GM11168 (cell line): ENCODE results near the gene KCTD5.
"Not testable (repeated sequence)": the region's sequence is repeated elsewhere in the genome, so short reads cannot be mapped to it uniquely, and the experiment has no call there.

ENCODE experiments used
- in situ Hi-C: fragments of 300-500 bp; cut with MboI; formaldehyde crosslinking; loops from one replicate; pipeline ENCODE4 v1.12.0; 2022; ENCODE audit warnings: low sequenced_read_pairs; ENCODE audit not compliant: unreplicated experiment

Gene KCTD5

DNA sequence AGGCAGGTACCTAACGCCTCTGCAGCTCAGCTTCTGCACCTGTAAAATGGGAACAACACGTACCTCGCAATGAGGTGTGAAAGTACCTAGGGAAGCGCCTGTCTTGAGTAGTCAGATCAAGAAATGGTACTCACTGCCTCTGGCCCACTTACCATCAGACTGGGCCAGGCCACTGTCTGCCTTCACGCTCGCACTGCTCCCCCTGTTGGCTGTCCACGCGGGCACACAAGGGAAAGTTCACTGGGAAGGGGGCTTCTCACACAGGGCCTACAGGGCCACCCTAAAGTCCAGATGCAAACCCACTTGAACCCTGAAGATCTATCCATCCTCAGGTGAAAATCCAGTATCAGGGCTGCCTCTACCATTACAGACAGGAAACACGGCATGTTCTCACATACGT, 11.1 kb upstream of the KCTD5 start:
- in situ Hi-C loops: not testable (repeated sequence)

DNA sequence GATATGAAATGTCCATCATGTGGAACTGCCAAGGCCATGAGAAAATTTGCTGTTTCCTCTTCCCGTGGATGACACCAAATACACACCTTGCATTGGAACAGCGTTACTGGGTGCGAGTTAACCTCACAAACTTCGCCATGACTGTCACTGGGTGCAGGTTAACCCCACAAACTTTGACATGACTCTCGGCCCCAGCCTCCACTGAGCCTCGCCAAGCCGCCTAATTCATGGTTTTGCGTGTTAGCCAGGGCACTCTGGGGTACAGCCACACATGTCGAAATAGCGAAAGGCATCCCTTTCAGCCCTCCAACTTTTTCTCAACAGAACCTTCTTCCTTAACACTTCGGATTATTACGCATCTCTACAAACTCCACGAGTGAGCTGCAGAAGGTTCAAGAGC, 10.6 kb upstream of the KCTD5 start:
- in situ Hi-C loops: no loop called here

DNA sequence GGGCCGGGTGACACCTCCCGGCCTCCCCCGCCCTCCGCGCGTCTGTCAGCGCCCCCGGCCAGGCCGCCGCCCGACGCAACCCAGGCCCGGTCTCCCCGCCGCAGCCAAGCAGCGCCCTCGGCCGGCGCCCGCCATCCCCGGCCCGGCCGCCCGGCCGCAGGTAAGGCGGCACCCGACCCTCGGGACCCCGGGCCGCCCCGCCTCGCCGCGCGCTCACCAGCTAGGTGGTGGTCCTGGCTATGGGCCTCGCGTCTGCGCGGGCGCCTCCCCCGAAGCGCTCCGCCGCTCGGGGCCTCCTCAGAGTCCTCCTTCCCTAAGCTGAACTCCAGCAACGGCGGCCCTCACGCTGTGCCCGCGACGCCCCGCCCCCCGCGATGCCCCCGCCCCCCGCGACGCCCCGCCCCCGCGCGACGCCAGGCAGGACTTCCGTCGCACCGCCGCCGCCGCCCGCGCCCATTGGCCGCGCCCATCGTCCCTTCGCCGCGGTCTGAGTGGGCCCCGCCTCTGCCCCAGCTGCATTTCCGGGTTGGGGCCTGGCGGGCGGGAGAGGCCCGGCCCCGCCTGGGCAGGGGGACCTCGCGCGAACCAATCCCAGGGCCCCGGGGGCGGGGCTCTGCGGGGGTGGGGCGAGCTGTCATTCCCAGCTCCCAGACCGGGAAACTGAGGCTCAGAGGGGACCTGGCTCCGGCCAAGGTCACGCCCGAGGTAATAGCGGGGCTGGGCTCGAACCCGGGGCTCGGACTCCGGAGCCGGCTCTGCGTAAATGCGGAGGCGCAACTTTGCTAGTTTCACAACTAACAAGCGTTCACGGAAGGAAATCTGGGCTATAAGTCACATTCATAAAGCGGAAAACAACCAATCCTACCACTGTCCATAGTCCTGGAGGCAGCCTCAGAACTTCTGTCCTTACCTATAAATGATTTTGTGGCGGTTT, 9.0 kb upstream of the KCTD5 start:
- in situ Hi-C loops: no loop called here

DNA sequence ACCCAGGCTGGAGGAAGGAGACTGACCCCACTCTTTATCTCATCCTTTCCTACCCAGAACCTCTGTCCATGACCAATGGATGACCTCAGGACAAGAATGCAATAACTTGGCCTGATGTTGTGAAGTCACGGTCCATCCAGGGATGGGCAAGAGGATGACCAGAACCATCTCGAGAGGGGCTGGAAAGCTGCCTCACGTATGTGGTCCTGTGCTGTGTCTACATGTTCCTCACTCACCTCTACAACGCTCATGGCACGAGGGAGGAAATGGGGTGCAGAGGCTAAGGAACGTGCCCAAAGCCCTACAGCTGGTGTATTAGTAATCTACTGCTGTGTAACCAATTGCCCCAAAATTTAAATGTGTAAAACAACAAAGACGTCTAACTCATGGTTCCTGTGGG, 7.3 kb upstream of the KCTD5 start:
- in situ Hi-C loops: no loop called here

DNA sequence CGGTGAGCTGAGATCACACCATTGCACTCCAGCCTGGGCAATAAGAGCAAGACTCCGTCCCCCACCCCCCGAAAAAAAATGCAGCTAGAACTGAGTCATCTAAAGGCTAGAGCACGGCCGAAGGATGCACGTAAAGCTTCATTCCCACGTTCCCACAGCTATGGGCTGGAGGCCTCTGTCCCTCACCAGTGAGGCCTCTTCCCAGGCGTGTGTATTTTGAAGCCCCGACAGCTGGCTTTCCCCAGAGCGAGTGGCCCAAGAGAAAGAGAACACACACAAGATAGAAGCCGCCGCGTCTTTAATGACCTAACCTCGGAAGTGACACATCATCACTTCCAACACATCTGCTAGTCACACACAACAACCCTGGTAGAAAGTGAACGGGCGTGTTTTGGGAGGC, 6.6 kb upstream of the KCTD5 start:
- in situ Hi-C loops: no loop called here

DNA sequence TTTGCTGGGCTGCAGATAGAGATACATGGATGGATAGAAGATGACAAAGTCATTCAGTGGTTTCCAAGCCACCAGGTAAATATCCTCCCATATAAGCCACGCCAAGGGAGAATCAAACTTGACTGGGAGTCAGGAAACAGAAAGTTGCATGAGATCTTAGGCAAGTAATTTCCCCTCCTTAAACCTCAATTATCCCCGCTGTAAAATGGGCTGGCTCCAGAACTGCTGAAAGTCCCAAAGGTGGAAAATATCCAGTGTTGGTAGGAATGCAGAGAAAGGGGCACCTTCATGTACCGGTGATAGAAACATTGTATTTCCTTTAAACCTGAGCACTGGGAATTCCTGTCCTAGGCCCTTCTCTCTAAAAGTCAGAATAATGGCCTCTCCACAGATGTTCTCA, 5.4 kb upstream of the KCTD5 start:
- in situ Hi-C loops: not testable (repeated sequence)

DNA sequence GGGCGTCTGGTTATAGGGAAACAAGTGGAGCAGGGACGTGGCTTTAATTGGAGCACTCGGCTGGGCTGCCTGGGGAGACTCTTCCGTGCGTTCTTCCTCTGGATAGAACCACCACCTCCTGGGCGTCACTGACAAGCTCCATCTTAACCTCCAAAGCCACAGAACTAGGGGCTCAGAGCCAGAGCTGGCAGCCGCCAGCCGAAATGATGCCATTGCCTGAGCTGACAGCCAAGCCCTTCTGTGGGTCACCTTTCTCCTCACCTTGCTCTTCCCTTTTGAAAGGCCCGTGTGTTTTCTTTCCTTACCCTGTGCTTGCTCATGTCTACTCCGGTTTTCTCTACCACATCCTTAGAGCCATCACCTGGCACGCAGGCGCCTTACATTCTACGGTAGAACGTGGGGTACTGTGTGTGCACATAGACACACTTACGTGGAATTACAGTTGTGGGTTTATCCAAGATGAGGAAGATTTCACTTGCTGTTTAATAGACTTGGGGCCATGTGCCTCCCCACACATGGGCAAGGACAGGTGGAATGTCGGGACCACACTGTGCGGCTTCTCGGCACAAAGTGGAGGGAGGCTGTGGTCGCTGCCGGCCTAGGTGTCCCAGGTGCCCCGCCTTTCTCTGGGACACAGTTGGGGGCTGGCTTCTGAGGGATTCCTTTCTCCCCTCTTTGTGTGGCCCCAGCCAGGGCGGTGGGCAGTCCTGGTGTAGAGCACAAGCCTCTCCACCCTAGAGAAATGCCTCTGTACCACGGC, 3.9 kb upstream of the KCTD5 start:
- in situ Hi-C loops: not testable (repeated sequence)

DNA sequence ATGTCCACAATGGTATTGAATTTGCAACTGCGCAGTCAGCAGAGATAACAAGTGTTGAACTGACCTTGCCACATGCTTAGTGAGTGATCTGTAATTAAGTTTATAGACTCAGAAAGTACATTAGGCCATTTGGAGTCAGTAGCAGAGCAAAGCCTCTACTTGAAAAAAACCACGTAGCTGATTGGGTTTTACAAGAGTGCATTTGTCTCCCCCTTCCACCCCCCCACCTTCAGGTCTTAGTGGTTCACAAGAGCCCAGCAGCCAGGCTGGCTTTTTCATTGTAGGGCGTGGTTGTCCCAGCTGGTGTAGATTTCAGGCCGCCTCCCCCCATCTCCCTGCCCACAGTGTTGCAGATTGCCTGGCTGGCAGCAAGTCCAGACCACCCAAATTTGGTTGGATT, 2.4 kb upstream of the KCTD5 start:
- in situ Hi-C loops: not testable (repeated sequence)

DNA sequence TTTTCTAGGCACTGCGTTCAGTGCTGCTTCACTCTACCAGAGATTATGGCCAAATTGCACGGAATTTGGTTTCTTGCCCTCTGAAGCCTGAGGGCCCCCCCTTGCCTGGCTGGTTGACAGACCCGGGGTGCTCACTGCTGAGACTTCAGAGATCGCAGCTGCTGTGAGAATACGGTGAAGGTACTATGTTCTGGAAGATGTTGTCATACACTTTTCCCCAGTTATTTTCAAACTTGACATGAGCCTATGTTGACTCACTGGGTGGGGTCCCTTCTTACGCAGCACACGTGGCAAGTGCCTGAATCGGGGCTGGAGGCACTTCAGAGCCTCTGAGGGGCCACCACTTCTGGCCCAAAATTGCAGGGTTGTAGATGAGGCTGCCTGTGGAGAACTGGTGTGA, 2.0 kb upstream of the KCTD5 start:
- in situ Hi-C loops: not testable (repeated sequence)

DNA sequence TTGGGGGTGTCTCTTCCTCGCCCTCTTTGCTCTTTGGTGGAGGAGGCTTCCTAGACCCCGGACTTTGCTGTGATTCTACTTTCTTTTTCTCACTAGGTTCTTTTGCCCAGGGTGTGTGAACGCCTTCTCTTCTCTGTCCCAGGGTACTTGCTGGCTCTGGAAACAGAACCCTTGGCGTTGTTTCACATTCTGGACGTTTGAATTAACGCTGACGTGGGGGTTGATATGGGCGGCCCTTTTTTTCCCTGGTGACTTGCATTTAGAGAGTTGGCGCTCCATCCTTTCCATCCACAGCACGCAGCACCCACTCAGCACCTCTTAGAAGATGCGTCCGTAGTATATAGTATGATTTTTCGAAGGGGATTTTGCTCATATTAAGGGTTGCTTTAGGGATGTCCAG, 718 bp downstream of the KCTD5 start:
- in situ Hi-C loops: not testable (repeated sequence)

DNA sequence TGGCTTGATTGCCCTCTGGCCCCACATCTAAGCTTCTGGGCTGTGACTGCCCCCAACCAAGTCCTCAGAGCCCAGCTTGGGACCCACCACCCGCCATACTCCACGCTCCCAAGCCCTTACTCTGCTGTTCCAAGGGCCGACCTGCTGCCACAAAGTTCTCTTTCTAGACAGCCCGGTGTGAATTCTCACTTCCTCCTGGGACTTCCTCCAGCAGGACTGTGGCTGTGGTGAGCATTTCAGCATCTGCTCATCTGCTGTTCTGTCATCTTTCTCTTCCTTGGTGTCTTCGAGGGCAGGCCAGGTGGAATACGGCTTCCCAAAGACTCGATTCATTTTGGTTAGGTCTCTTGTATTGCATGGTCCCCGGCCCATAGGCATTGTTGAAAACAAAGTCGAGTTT, 3.8 kb downstream of the KCTD5 start:
- in situ Hi-C loops: loop anchor here (5.0 kb wide), 1 partner anchor 79 kb away; no protein-coding TSS in a partner anchor

DNA sequence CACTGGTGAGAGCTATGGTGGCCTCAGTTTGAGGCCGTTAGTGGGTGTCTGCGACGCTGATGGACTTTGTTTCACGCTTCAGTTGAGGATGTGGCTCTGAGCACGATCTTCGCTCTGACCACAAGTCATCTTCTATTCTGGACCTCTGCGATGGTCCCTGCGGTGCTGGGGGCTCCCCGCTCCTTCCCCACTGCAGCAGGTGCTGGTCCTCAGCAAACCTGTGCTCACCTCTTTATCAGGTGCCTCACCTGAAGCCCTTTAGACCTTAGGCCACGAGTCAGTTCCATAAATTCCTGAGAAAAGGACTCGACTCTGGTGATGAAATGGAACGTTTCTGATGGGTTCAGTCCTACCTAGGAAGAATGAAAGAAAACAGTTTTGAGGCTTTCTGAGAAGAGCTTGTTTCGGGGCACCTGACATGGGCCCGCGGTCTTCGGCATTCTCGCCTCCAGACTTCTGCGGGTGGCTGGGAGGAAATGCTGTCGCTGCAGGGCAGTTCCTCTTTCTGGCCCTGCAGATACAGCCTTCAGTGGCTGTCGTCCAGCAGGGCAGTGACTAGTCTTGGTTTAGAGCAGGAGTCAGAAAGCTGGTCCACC, 4.7 kb downstream of the KCTD5 start:
- in situ Hi-C loops: loop anchor here (5.0 kb wide), 1 partner anchor 80 kb away; no protein-coding TSS in a partner anchor

DNA sequence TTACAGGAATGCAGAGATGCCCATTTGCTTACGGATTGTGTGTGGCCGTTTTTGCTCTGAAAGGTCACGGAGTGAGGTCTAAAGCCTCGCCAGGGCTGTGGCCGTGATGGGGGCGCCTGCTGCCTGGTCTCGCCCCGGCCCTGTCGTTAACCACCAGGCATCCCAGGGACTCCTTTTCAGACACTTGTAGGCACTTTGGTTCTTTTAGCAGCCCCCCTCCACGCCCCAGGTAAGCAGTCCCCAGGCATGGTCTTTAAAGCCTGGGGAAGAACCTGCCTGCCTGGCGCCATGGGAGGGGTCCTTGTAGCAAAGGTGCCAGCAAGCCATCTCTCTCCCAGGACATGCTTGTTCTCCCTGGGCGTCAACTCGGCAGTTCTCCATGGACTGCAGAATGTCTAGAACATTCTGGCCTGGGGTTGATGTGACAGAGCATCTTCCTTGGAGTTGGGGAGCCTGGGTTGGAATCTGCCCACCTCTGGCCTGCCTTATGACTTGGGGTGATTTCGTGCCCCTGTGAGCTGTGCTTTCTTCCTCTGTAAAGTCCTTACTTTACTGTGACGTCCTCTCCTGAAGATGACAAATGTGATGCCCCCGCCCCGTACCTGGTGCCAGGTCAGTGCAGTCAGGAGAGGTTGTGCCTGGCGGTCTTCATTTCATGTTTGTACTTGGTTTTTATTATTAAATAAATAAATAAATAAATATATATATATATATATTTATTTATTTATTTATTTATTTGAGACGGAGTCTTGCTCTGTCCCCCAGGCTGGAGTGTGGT, 5.4 kb downstream of the KCTD5 start:
- in situ Hi-C loops: loop anchor here (5.0 kb wide), 1 partner anchor 80 kb away; no protein-coding TSS in a partner anchor

DNA sequence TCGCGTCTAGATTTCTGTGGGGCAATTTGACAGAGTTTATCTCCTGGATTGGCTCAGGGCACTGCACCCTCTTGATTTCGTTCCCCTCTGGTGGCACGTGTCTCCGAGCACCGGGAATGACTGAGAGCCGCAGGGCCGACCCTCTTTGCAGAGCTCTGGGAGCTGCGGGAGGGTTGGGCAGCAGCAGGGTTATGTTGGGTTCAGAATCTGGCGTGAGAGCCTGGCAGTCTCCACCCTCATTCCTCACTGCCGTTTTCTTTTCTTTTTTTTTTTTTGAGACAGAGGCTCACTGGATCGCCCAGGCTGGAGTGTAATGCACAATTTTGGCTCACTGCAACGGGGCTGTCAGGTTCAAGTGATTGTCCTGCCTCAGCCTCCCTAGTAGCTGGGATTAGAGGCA, 7.1 kb downstream of the KCTD5 start:
- in situ Hi-C loops: loop anchor here (5.0 kb wide), 1 partner anchor 82 kb away; no protein-coding TSS in a partner anchor

DNA sequence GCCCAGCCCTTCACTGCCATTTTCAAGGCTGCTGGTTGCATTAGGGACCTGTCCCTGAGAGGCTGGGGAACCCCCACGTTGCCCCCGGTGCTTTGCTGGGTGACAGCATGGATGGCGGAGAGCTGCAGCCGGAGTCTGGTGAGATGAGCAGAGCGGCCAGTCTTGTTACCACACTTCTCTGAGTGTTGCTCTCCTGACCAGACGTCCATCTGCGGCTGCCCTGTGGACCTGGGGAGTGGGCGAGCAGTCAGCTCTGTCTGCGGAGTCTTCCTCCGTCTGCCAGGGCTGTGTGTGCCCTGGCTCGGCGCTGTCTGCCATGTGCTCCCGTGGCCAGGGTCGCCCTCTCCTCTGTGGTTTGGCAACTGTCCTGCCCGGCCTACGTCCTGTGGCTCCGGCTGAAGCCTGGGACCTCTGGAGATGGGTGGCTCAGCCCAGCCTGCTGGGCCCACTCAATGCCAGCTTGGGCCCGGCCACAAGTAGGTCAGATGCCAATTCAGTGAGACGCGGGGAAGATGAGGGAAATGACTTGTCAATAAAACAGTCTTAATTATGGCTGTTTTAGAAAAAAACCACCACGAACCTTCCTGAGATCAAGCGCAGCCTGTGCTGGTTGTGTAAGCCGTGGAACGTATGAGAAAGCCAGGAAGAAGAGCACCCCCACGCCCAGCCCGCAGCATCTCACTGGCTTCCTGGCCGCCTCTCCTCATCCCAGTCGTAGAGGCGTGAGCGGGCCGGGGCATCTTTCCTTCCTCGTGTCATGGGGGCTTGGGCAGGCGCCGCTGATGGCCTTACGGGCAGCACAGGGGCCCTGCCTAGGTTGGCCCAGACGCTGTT, 7.9 kb downstream of the KCTD5 start:
- in situ Hi-C loops: loop anchor here (5.0 kb wide), 1 partner anchor 83 kb away; no protein-coding TSS in a partner anchor

DNA sequence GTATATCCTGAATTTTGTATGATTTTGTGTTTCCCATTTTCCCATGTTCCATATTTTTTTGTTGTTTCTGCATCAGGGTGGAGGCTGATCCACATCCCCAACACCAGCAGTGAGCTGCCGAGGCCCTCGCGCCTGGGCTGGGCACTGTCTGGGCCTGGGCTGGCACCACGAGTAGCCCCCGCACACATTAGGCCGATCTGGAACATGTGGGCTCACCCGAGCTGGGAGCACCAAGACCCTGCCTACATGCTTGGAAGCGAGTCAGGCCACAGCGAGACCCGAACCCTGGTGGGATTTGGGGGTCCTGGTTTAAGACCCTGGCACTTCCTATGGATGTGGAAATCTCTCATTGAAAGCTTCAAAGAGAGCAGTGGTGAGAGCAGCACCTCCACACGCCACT, 8.5 kb downstream of the KCTD5 start:
- in situ Hi-C loops: no loop called here

DNA sequence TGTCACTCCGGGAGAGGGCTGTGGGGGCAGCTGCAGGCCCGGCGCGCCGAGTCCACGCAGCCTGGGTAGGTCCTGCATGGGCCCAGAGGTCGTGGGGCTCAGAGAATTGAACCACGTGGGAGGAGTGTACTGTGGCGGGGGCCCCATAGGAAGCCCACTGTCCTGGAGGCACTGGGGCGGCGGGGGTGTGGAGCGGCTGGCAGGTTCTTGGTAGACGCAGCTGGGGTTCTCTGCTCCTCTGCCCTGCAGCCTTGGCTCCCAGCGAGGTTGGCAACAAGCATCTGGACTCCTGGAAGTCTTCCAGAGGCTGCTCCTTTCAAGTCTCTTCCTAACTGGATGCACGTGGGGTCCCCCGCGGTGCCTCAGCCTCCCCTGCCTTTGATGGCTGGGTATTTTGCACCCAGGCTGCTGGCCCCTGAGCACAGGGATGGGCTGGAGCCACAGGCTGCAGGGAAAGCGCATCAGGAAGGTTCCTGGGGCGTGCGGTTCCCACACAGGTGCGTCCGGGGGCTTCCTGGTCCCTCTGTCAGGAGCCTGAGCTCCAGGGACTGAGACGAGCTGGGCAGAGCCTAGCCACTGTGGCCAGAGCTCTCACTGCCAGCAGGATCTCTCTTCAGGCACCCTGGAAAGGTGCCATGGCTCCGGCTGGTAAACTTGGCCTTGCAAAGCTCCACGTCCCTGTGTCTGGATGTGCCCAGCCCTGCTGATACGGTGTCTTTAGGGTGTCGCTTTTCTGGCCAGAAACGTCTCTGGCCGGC, 9.3 kb downstream of the KCTD5 start:
- in situ Hi-C loops: no loop called here

DNA sequence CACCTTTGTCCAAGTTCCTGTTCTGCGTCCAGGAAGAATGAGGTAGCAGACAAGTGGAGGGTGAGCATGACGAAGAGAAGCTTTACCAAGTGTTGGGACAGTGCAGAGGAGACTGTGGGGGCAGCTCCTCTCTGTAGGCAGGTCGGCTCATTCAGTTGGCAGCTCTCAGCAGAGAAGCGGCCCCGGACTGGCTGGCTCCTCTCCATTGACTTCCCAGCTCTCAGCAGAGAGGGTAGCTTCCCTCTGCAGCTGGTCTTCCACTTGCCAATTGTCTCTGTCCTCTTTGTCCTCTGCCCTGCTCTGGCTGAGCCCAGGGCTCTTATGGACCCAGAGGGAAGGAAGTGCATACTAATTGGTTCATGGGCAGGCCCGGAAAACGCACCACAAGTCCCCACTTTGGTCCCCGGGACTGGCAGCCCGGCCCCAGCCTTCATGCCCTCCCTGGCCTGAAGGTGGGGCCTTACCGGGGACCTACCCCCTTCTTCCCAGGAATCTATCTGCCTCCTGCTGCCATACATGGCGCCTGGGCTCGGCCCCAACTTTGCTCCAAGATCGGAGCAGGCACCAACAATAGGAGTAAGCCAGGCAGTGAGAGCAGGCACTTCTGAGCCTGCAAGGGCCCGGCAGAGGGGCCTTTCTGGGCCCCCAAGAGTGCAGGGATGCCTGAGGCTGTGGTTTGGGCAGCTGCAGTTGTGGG, 10.1 kb downstream of the KCTD5 start:
- in situ Hi-C loops: no loop called here
